CD14-positive monocyte (primary cell): ENCODE results near the gene CUL2. TPM values are rescaled to one million over a fixed set of nuclear protein-coding genes. Genes with fewer than 3 reads are reported as not detected.

Experiments
- DNase-seq, 3 donors: peaks; one replicate each; pipeline ENCODE4 v3.0.0-alpha.2; 2011 to 2022
- H2AFZ ChIP-seq: 2 replicates; pipeline ENCODE4 v1.6.0; 2012; ENCODE audit warnings: mild to moderate bottlenecking, low read depth, low read length, inconsistent platforms; ENCODE audit not compliant: insufficient read depth, poor library complexity, severe bottlenecking
- H3K27ac ChIP-seq, 2 donors: 1 replicate in 1 of 2; 2 replicates in 1 of 2; pipeline ENCODE4 v1.5.1; 2012 to 2013; ENCODE audit warnings: low read length in 2 of 2, control low read depth in 1 of 2, inconsistent platforms in 1 of 2, low read depth in 1 of 2, mild to moderate bottlenecking in 1 of 2
- H3K27me3 ChIP-seq, 2 donors: one replicate each; pipeline versions ENCODE4 v1.6.0 to v1.6.1; 2011 to 2013; ENCODE audit warnings: low read length in 2 of 2; ENCODE audit not compliant: control insufficient read depth in 2 of 2, insufficient read depth in 2 of 2
- H3K36me3 ChIP-seq, 2 donors: replicated peaks in 1 of 2; 1 replicate in 1 of 2; 2 replicates in 1 of 2; pipeline versions ENCODE4 v1.5.1 to v1.6.1; 2012 to 2013; ENCODE audit warnings: low read length in 2 of 2, control low read depth in 1 of 2, inconsistent platforms in 1 of 2, mild to moderate bottlenecking in 1 of 2; ENCODE audit not compliant: insufficient read depth in 2 of 2, control insufficient read depth in 1 of 2
- H3K4me1 ChIP-seq, 2 donors: 1 replicate in 1 of 2; 2 replicates in 1 of 2; pipeline versions ENCODE4 v1.5.1 to v1.6.1; 2012 to 2013; ENCODE audit warnings: low read length in 2 of 2, control low read depth in 1 of 2, inconsistent platforms in 1 of 2, mild to moderate bottlenecking in 1 of 2, moderate library complexity in 1 of 2; ENCODE audit not compliant: insufficient read depth in 2 of 2, control insufficient read depth in 1 of 2
- H3K4me2 ChIP-seq: replicated peaks from 2 replicates; pipeline ENCODE3; 2012; ENCODE audit warnings: low read length, moderate library complexity, mild to moderate bottlenecking; ENCODE audit not compliant: poor library complexity, severe bottlenecking; ENCODE audit errors: extremely low read depth
- H3K4me3 ChIP-seq, 3 experiments: fragments of 200-600 bp in 1 of 3; sonication (generic) in 1 of 3; replicated peaks in 1 of 3; 1 replicate in 2 of 3; 2 replicates in 1 of 3; pipeline ENCODE4 v1.5.1; 2011 to 2013; ENCODE audit warnings: low read length in 3 of 3, mild to moderate bottlenecking in 3 of 3, control low read depth in 2 of 3, low read depth in 2 of 3, inconsistent platforms in 1 of 3, moderate library complexity in 1 of 3
- H3K79me2 ChIP-seq: 2 replicates; pipeline ENCODE4 v1.6.0; 2012; ENCODE audit warnings: mild to moderate bottlenecking, control low read depth, inconsistent platforms, low read length, moderate library complexity; ENCODE audit not compliant: insufficient read depth
- H3K9ac ChIP-seq: 2 replicates; pipeline ENCODE4 v1.6.0; 2017; ENCODE audit warnings: low read length, mild to moderate bottlenecking; ENCODE audit not compliant: insufficient read depth, poor library complexity, severe bottlenecking
- H3K9me3 ChIP-seq, 2 donors: replicated peaks in 1 of 2; 1 replicate in 1 of 2; 2 replicates in 1 of 2; pipeline versions ENCODE4 v1.5.1 to v1.6.1; 2012 to 2013; ENCODE audit warnings: low read length in 2 of 2, control low read depth in 1 of 2; ENCODE audit not compliant: control insufficient read depth in 1 of 2, insufficient read depth in 1 of 2
- H4K20me1 ChIP-seq: 2 replicates; pipeline ENCODE4 v1.6.0; 2012; ENCODE audit warnings: mild to moderate bottlenecking, low read length, control low read depth, moderate library complexity; ENCODE audit not compliant: insufficient read depth
- H3K27ac Mint-ChIP-seq, 7 donors: one replicate each; pipeline ENCODE4 v1.8.0; 2020; ENCODE audit warnings: mild to moderate bottlenecking in 7 of 7, mixed read lengths in 7 of 7, moderate library complexity in 6 of 7, inconsistent platforms in 2 of 7
- H3K27me3 Mint-ChIP-seq, 3 donors: one replicate each; pipeline ENCODE4 v1.8.0; 2021 to 2022; ENCODE audit warnings: low read depth in 3 of 3, mild to moderate bottlenecking in 3 of 3, mixed read lengths in 3 of 3, moderate library complexity in 3 of 3, inconsistent platforms in 1 of 3
- H3K36me3 Mint-ChIP-seq, 2 donors: one replicate each; pipeline ENCODE4 v1.8.0; 2020; ENCODE audit warnings: mixed read lengths in 2 of 2, inconsistent platforms in 1 of 2, mild to moderate bottlenecking in 1 of 2
- H3K4me1 Mint-ChIP-seq: one replicate; pipeline ENCODE4 v1.8.0; 2020; ENCODE audit warnings: mild to moderate bottlenecking, mixed read lengths
- H3K4me3 Mint-ChIP-seq, 2 donors: one replicate each; pipeline ENCODE4 v1.8.0; 2020; ENCODE audit warnings: mild to moderate bottlenecking in 2 of 2, mixed read lengths in 2 of 2, moderate library complexity in 1 of 2
- H3K9me3 Mint-ChIP-seq, 7 donors: one replicate each; pipeline ENCODE4 v1.8.0; 2020 to 2022; ENCODE audit warnings: mixed read lengths in 7 of 7, mild to moderate bottlenecking in 6 of 7, moderate library complexity in 6 of 7, inconsistent platforms in 2 of 7
- CTCF ChIP-seq: fragments of 200-600 bp; IDR thresholded peaks from one replicate; pipeline ENCODE4 v1.8.0; 2022; ENCODE audit warnings: antibody characterized with exemption, mild to moderate bottlenecking
- WGBS: methylation state at CpG from one replicate; pipeline ENCODE4 v1.1.5; 2013; ENCODE audit warnings: missing lambda C conversion rate; ENCODE audit not compliant: insufficient coverage; 5-methylcytosine and 5-hydroxymethylcytosine counted together
- intact Hi-C, 2 donors: fragments of 100-400 bp; cut with micrococcal nuclease; formaldehyde crosslinking; loops; one replicate each; pipeline versions ENCODE4 v1.15.0 to v1.15.1; 2023
- polyA plus RNA-seq, 3 donors: library from polyadenylated mRNA; depleted of rRNA in 1 of 3; unstranded in 2 of 3; stranded (reverse) in 1 of 3; fragments of 300-500 nt in 2 of 3; fragments of >200 nt in 1 of 3; fragmentation: Illumina TruSeq in 2 of 3; gene quantifications; 1 replicate in 2 of 3; 2 replicates in 1 of 3; pipeline ENCODE4 v1.2.3, GENCODE V29; 2012 to 2021

Gene CUL2
- polyA plus RNA-seq, 3 donors, result 10.2 to 22.8 (median 12.9) TPM

DNA sequence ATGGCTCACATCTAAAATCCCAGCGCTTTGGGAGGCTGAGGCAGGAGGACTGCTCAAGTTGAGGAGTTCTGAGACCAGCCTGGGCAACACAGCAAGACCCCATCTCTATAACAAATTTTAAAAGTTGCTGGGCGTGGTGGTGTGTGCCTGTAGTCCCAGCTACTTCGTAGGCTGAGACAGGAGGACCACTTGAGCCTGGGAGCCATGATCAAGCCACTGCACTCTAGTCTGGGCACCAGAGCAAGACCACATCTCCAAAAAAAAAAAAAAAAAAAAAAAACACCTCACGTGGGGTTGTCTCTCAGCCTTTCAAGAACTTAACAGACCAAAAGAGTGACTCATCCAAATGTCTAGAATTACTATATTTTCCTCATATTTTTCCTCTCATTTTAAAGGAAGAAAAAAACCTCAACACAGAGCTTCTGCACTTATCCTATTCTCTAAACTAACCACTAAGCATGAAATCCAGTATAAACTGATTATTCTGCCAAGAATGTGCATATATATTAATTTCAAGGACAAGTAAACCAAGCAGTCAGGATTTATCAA, 46.3 kb downstream of the CUL2 start:
- H3K27me3 Mint-ChIP-seq, result no peaks in the 10 kb centered on the region
- no peaks in the 10 kb centered on the region for H3K9me3 Mint-ChIP-seq
- H3K4me3 ChIP-seq, result no peak overlapping the region
- H3K79me2 ChIP-seq, result no peaks in the 10 kb centered on the region
- TF ChIP-seq CTCF, result no peak
- H3K4me1 Mint-ChIP-seq, result peaks cover 6% of the 10 kb centered on the region
- H3K36me3 Mint-ChIP-seq, result peaks cover 78 to 88% of the 10 kb centered on the region in 2 donors
- H3K4me3 Mint-ChIP-seq, result no peak overlapping the region
- peaks cover 79 to 85% of the 10 kb centered on the region in 2 donors for H3K36me3 ChIP-seq
- no peaks in the 10 kb centered on the region for H3K4me1 ChIP-seq
- no peak for DNase-seq
- H3K4me2 ChIP-seq, result no peak overlapping the region
- H3K27ac Mint-ChIP-seq, result peak overlapping the region in 1 of 7 donors; percentile 16
- no peak overlapping the region for H3K9ac ChIP-seq
- peaks cover 4% of the 10 kb centered on the region for H4K20me1 ChIP-seq
- intact Hi-C loops, result no loop called here
- no peak overlapping the region for H3K27ac ChIP-seq
- WGBS, result 100% methylated on average over 1 of the region's 4 CpGs
- H3K9me3 ChIP-seq, result no peaks in the 10 kb centered on the region
- H2AFZ ChIP-seq, result no peak overlapping the region
- H3K27me3 ChIP-seq, result no peaks in the 10 kb centered on the region

DNA sequence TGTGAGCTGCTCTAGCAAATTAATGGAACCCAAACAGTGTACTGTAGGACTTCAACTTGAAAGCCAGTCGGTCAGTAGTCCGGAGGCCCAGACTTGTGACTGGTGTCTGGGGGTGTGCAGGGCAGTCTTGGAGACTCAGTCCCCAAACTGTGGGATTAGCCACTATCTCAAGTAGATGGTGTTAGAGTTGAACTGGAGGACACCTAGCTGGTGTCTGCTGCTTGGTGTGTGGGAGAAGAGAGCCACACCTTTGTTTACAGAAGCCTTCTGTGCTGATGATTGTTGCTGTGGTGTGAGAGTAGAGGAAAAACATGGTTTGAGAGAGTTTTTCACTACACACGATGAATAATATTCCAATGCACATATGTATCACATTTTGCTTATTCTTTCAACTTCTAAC, 47.4 kb downstream of the CUL2 start:
- H3K4me1 Mint-ChIP-seq, result no peaks in the 10 kb centered on the region
- Histone ChIP-seq H2AFZ (no peak overlapping the region), H3K4me3 (no peak overlapping the region), H3K27ac (peak overlapping the region in 1 of 2 donors; percentile 13), H4K20me1 (peaks cover 4% of the 10 kb centered on the region), H3K79me2 (no peaks in the 10 kb centered on the region), H3K4me2 (no peak overlapping the region), H3K9ac (no peak overlapping the region), H3K27me3 (no peaks in the 10 kb centered on the region), H3K9me3 (no peaks in the 10 kb centered on the region), H3K4me1 (no peaks in the 10 kb centered on the region), H3K36me3 (peaks cover 79 to 86% of the 10 kb centered on the region in 2 donors)
- WGBS, result 91% methylated on average over 2 of the region's 3 CpGs
- H3K4me3 Mint-ChIP-seq, result no peak overlapping the region
- H3K27ac Mint-ChIP-seq, result peak overlapping the region in 1 of 7 donors; percentile 9
- peaks cover 74 to 91% of the 10 kb centered on the region in 2 donors for H3K36me3 Mint-ChIP-seq
- no peak for TF ChIP-seq CTCF
- intact Hi-C loops, result no loop called here
- H3K9me3 Mint-ChIP-seq, result no peaks in the 10 kb centered on the region
- DNase-seq, result no peak
- no peaks in the 10 kb centered on the region for H3K27me3 Mint-ChIP-seq
